Measurements from ENCODE around the gene GALNT8. TPM values are rescaled to one million over a fixed set of nuclear protein-coding genes. Genes with fewer than 3 reads are reported as not detected.
A peak's percentile ranks its signal among the peaks of the same experiment; 100 is the strongest.

Gene GALNT8
- total and polyA plus RNA-seq, 9 of the 15 experiments (the other 6 are each of a cell fraction or from before 2014, with no cell fraction given) = 0.11 to 0.23 (median 0.21) TPM; not detected in 6

GRCh38 chr12:4786795-4787194 lies 66.6 kb downstream of the GALNT8 start:
- DNase-seq (ENCODE audit: extremely low read depth in 1 of 4, low spot score in 3 of 4) (no peak), FAIRE-seq (no peak), ATAC-seq (no peak)
- no peaks in the 10 kb centered on the region for H3K36me3 ChIP-seq (ENCODE audit: control insufficient read depth, insufficient read depth, low read length)
- no peaks in the 10 kb centered on the region; a peak in 1 of 5 replicates for H3K27me3 ChIP-seq (ENCODE audit: control insufficient read depth in 2 of 2, insufficient read depth in 2 of 2, low read length in 2 of 2)
- BruUV-seq (replicated peaks) = no TSS peak
- 0% methylated on average over 5 of the region's 5 CpGs for WGBS (ENCODE audit: insufficient coverage, low coverage, missing lambda C conversion rate)
- no peak overlapping the region for H3K4me3 ChIP-seq
- POLR2A ChIA-PET = no interaction called here
- no peak overlapping the region for H3K9ac ChIP-seq (ENCODE audit: insufficient read depth in 1 of 2, low read depth in 2 of 2, low read length in 2 of 2)
- no peaks in the 10 kb centered on the region for H4K20me1 ChIP-seq (replicated peaks; ENCODE audit: control insufficient read depth, insufficient read depth, low read length)
- no peaks in the 10 kb centered on the region for H3K79me2 ChIP-seq (ENCODE audit: control insufficient read depth, insufficient read depth, low read length)
- CTCF ChIA-PET (ENCODE audit: low intra/inter-chr PET ratio) = no interaction called here
- no peaks in the 10 kb centered on the region for H3K9me3 ChIP-seq (replicated peaks; ENCODE audit: control insufficient read depth, insufficient read depth, low read depth, low read length)
- intact Hi-C loops (cut with micrococcal nuclease) = no loop called here
- in situ Hi-C loops (cut with MboI) = no loop called here
- no peaks in the 10 kb centered on the region for H3K9me1 ChIP-seq (ENCODE audit: control insufficient read depth, insufficient read depth, low read length)
- no peak overlapping the region for H2AFZ ChIP-seq (ENCODE audit: low read depth, low read length)
- H3K27ac ChIP-seq (ENCODE audit: extremely low read depth, low read depth, low read length) = no peak overlapping the region
- no peak overlapping the region for H3K4me2 ChIP-seq (ENCODE audit: insufficient read depth, low read length)
- no peaks in the 10 kb centered on the region for H3K4me1 ChIP-seq (replicated peaks in 1 of 2; ENCODE audit: control insufficient read depth in 2 of 2, insufficient read depth in 2 of 2, low read length in 2 of 2)
- TF ChIP-seq MYBL2 (IDR thresholded peaks at IDR 0.05; ENCODE audit: low read depth) (no peak), MYBL2 (CRISPR knock-in tag; IDR thresholded peaks at IDR 0.05; ENCODE audit: borderline replicate concordance) (no peak), RBFOX2 (IDR thresholded peaks at IDR 0.05; ENCODE audit: low read depth, low read length) (no peak), SIX5 (IDR thresholded peaks at IDR 0.05; ENCODE audit: borderline replicate concordance in 1 of 2, insufficient read depth in 1 of 2, low read depth in 1 of 2, low read length in 2 of 2) (0 out of 4 replicates have a peak, but pooled peaks have one; percentile 18 to 25), JUN (IDR thresholded peaks at IDR 0.05; ENCODE audit: borderline replicate concordance, low read depth, low read length) (no peak), JUN (CRISPR knock-in tag; IDR thresholded peaks at IDR 0.05; ENCODE audit: borderline replicate concordance) (no peak), HCFC1 (IDR thresholded peaks at IDR 0.05; ENCODE audit: low read depth, low read length) (peak; percentile 74), HNRNPLL (IDR thresholded peaks at IDR 0.05; ENCODE audit: low read depth, low read length, poor library complexity, severe bottlenecking) (no peak), COPS2 (conservative IDR thresholded peaks at IDR 0.05) (no peak), ZBTB43 (CRISPR knock-in tag; IDR thresholded peaks at IDR 0.05) (no peak), BRCA1 (IDR thresholded peaks at IDR 0.05) (no peak), BRCA1 (CRISPR knock-in tag; IDR thresholded peaks at IDR 0.05) (no peak), KLF13 (tag; IDR thresholded peaks at IDR 0.05; ENCODE audit: borderline replicate concordance, low read depth) (no peak), DEAF1 (CRISPR knock-in tag; IDR thresholded peaks at IDR 0.05) (no peak), ELF2 (CRISPR knock-in tag; IDR thresholded peaks at IDR 0.05) (no peak), BCL6 (CRISPR knock-in tag; IDR thresholded peaks at IDR 0.05) (no peak), SNAPC5 (CRISPR knock-in tag; IDR thresholded peaks at IDR 0.05) (no peak), NFIX (CRISPR knock-in tag; IDR thresholded peaks at IDR 0.05; ENCODE audit: low read depth) (no peak), TCF3 (CRISPR knock-in tag; IDR thresholded peaks at IDR 0.05) (no peak), HOXB6 (CRISPR knock-in tag; IDR thresholded peaks at IDR 0.05; ENCODE audit: borderline replicate concordance) (no peak), RBM22 (IDR thresholded peaks at IDR 0.05; ENCODE audit: low read depth, low read length, poor library complexity, severe bottlenecking) (no peak), KLF16 (IDR thresholded peaks at IDR 0.05) (no peak), ARID2 (IDR thresholded peaks at IDR 0.05) (no peak), NFIC (IDR thresholded peaks at IDR 0.05) (no peak)

Measured in K562 (cell line).